HepG2 (cell line): ENCODE results near the gene PRCD. TPM values are rescaled to one million over a fixed set of nuclear protein-coding genes. Genes with fewer than 3 reads are reported as not detected.

Experiments used
- ARNTL ChIP-seq: sonication (generic); formaldehyde crosslinking; IDR thresholded peaks from 2 replicates; pipeline ENCODE4 v1.4.0; 2020; ENCODE audit warnings: mild to moderate bottlenecking, missing genetic modification reagents
- BCL3 ChIP-seq: sonication (generic); formaldehyde crosslinking; IDR thresholded peaks from 2 replicates; pipeline ENCODE4 v1.5.1; 2020; ENCODE audit warnings: mild to moderate bottlenecking, missing genetic modification reagents, moderate library complexity
- HDAC1 ChIP-seq: sonication (generic); formaldehyde crosslinking; IDR thresholded peaks from 2 replicates; pipeline ENCODE4 v1.5.1; 2020; ENCODE audit warnings: mild to moderate bottlenecking, missing genetic modification reagents
- KAT2B ChIP-seq: fragments of 150-350 bp; IDR thresholded peaks from 2 replicates; pipeline ENCODE4 v1.6.1; 2014; ENCODE audit warnings: low read depth, low read length, borderline replicate concordance
- MAF1 ChIP-seq: sonication (generic); formaldehyde crosslinking; IDR thresholded peaks from 2 replicates; pipeline ENCODE4 v1.5.0; 2020; ENCODE audit warnings: missing genetic modification reagents, borderline replicate concordance
- RARG ChIP-seq: sonication (generic); formaldehyde crosslinking; IDR thresholded peaks from 2 replicates; pipeline ENCODE4 v1.4.0; 2020; ENCODE audit warnings: low read depth, mild to moderate bottlenecking, missing genetic modification reagents
- SIN3A ChIP-seq: IDR thresholded peaks from 2 replicates; pipeline ENCODE4 v1.6.1; 2011; ENCODE audit warnings: low read depth, mild to moderate bottlenecking, control low read depth, low read length, borderline replicate concordance
- ZNF225 ChIP-seq: sonication (generic); formaldehyde crosslinking; IDR thresholded peaks from 2 replicates; pipeline ENCODE4 v1.4.0; 2020; ENCODE audit warnings: mild to moderate bottlenecking, missing genetic modification reagents
- ZNF468 ChIP-seq: sonication (generic); formaldehyde crosslinking; IDR thresholded peaks from 2 replicates; pipeline ENCODE4 v1.8.0; 2022; ENCODE audit warnings: mild to moderate bottlenecking, moderate library complexity, missing genetic modification reagents
- ZNF572 ChIP-seq: sonication (generic); formaldehyde crosslinking; IDR thresholded peaks from 2 replicates; pipeline ENCODE4 v1.5.1; 2020; ENCODE audit warnings: mild to moderate bottlenecking, missing genetic modification reagents
- polyA plus RNA-seq, 8 experiments: library from polyadenylated mRNA; depleted of rRNA in 3 of 8; stranded (reverse) in 7 of 8; unstranded in 1 of 8; fragments of >200 nt; fragmentation: Illumina TruSeq in 4 of 8; extraction: Trizol in 4 of 8; gene quantifications; 2 replicates each; pipeline versions ENCODE4 v1.2.1 to v1.2.3, GENCODE V29; 2011 to 2016; ENCODE audit warnings: low read depth in 4 of 8, missing spikeins in 1 of 8, mixed read lengths in 1 of 8; ENCODE audit not compliant: insufficient read depth in 1 of 8
- total RNA-seq, 5 experiments: library from RNA; depleted of rRNA; stranded (reverse); fragments of >200 nt; fragmentation: Illumina TruSeq; extraction: Trizol; gene quantifications; 2 replicates each; pipeline ENCODE4 v1.2.3, GENCODE V29; 2016; ENCODE audit warnings: low read depth in 1 of 5
- TF ChIP-seq, protein P1 (sequence below): IDR thresholded peaks from 2 replicates; pipeline ENCODE4 v1.6.1; 2016; ENCODE audit warnings: missing compliant biosample characterization, missing genetic modification reagents, borderline replicate concordance
- TF ChIP-seq, protein P2 (sequence below), 2 experiments: sonication (generic) in 1 of 2; formaldehyde crosslinking in 1 of 2; IDR thresholded peaks; 2 replicates each; pipeline versions ENCODE4 v1.5.1 to v1.6.1; 2011 to 2020; ENCODE audit warnings: borderline replicate concordance in 1 of 2, low read depth in 1 of 2, low read length in 1 of 2, mild to moderate bottlenecking in 1 of 2, missing genetic modification reagents in 1 of 2, moderate library complexity in 1 of 2

PRCD gene
- total and polyA plus RNA-seq, 2 of the 13 experiments (the other 11 are each of a cell fraction or from before 2014, with no cell fraction given) = 0.51 TPM; not detected in 1

DNA sequence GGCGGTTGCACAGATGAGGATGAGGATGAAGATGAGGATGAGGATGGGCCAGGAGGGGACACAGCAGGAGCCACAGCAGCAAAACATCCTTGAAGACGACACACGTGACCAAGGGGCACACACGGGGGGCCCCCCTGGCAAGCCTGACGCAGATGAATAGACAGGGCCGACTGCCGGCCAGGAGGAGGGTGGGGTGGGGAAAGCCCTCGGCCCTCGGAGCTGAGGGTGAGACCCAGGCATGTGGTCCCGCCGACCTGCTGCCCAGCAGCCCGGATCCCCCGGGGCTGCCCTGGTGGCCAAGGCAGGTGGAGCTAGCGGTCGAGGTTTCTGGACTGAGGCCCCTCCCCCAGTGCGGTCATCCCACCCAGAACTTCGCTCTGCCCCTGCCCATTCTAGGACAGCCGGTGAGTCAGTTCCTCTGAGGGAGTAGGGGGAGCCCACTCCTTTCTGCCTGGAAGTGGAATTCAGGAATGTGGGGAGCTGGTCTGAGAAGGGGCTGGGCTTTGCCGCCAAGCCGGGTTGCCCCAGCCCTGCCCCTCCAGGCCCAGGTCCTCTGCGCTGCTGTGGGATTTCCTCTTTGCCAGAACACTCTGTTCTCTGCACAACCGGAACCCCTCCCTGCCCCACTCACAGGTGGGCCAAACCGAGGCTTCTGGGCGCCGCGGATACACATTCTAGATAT, 12.3 kb upstream of the PRCD start (continued):
- no peak for TF ChIP-seq KAT2B
- no peak for TF ChIP-seq MAF1 (CRISPR knock-in tag)
- TF ChIP-seq, protein P1, sequence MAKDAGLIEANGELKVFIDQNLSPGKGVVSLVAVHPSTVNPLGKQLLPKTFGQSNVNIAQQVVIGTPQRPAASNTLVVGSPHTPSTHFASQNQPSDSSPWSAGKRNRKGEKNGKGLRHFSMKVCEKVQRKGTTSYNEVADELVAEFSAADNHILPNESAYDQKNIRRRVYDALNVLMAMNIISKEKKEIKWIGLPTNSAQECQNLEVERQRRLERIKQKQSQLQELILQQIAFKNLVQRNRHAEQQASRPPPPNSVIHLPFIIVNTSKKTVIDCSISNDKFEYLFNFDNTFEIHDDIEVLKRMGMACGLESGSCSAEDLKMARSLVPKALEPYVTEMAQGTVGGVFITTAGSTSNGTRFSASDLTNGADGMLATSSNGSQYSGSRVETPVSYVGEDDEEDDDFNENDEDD = no peak
- no peak for TF ChIP-seq SIN3A
- peak; percentile 40; the same call in 1 of the 2 replicates for TF ChIP-seq ARNTL
- TF ChIP-seq ZNF225 (CRISPR knock-in tag) = peak; percentile 70; the same call in 1 of the 2 replicates
- TF ChIP-seq ZNF468 (CRISPR knock-in tag) = 0 out of 2 replicates have a peak, but pooled peaks have one; percentile 36
- TF ChIP-seq ZNF572 (CRISPR knock-in tag) = no peak
- TF ChIP-seq, protein P2, sequence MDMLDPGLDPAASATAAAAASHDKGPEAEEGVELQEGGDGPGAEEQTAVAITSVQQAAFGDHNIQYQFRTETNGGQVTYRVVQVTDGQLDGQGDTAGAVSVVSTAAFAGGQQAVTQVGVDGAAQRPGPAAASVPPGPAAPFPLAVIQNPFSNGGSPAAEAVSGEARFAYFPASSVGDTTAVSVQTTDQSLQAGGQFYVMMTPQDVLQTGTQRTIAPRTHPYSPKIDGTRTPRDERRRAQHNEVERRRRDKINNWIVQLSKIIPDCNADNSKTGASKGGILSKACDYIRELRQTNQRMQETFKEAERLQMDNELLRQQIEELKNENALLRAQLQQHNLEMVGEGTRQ (IDR thresholded peaks at IDR 0.05; ENCODE audit: low read depth, low read length) = no peak
- TF ChIP-seq, protein P2 (CRISPR knock-in tag; IDR thresholded peaks at IDR 0.05; ENCODE audit: borderline replicate concordance) = peak; percentile 29; the same call in 1 of the 2 replicates
- no peak for TF ChIP-seq RARG (CRISPR knock-in tag)
- TF ChIP-seq BCL3 (CRISPR knock-in tag) = peak; percentile 63; the same call in 1 of the 2 replicates
- TF ChIP-seq HDAC1 = peak; percentile 40; the same call in 1 of the 2 replicates
